T-helper 17 cell (primary cell): ENCODE results near the gene SCD. TPM values are rescaled to one million over a fixed set of nuclear protein-coding genes. Genes with fewer than 3 reads are reported as not detected.

Experiments
- ATAC-seq: fragments of 150-1000 bp; cut with Tn5 transposase; 2 replicates; pipeline ENCODE4 v1.10.0; 2021; ENCODE audit warnings: mild to moderate bottlenecking, moderate library complexity
- DNase-seq, 3 donors: peaks; one replicate each; pipeline versions ENCODE4 v3.0.0 to v3.0.0-alpha.2; 2020 to 2021
- H3K9me3 ChIP-seq: one replicate; pipeline ENCODE4 v1.7.0; 2013; ENCODE audit warnings: low read length, mild to moderate bottlenecking; ENCODE audit not compliant: control insufficient read depth, poor library complexity, severe bottlenecking
- H3K27ac Mint-ChIP-seq: one replicate; pipeline ENCODE4 v1.8.0; 2022; ENCODE audit warnings: mild to moderate bottlenecking, moderate library complexity, mixed read lengths
- H3K27me3 Mint-ChIP-seq: one replicate; pipeline ENCODE4 v1.8.0; 2022; ENCODE audit warnings: mixed read lengths
- H3K36me3 Mint-ChIP-seq: one replicate; pipeline ENCODE4 v1.8.0; 2022; ENCODE audit warnings: low read depth, mixed read lengths
- H3K4me1 Mint-ChIP-seq: one replicate; pipeline ENCODE4 v1.8.0; 2022; ENCODE audit warnings: mild to moderate bottlenecking, mixed read lengths
- H3K4me3 Mint-ChIP-seq: one replicate; pipeline ENCODE4 v1.8.0; 2022; ENCODE audit warnings: mild to moderate bottlenecking, moderate library complexity, mixed read lengths
- total RNA-seq, 4 donors: library from RNA in 2 of 4; stranded (reverse) in 2 of 4; gene quantifications; one replicate each; pipeline ENCODE4 v1.2.3 and lab custom pipeline; 2022 to 2026

Gene SCD
- total RNA-seq, 2 donors from 2014 or later = 0.77 to 1.5 TPM

GRCh38 chr10:100327718-100328009, 19.4 kb upstream of the SCD start:
- H3K4me1 Mint-ChIP-seq = peaks cover 5% of the 10 kb centered on the region
- no peaks in the 10 kb centered on the region for H3K36me3 Mint-ChIP-seq
- no peak for DNase-seq
- H3K27ac Mint-ChIP-seq = no peak overlapping the region
- H3K9me3 ChIP-seq = no peaks in the 10 kb centered on the region
- no peak overlapping the region for H3K4me3 Mint-ChIP-seq
- ATAC-seq = no peak
- H3K27me3 Mint-ChIP-seq = peaks cover 56% of the 10 kb centered on the region

- DNase-seq (no peak), ATAC-seq (no peak)
- H3K4me1 Mint-ChIP-seq = peaks cover 5% of the 10 kb centered on the region
- no peak overlapping the region for H3K27ac Mint-ChIP-seq
- no peaks in the 10 kb centered on the region for H3K36me3 Mint-ChIP-seq
- H3K9me3 ChIP-seq = no peaks in the 10 kb centered on the region
- H3K4me3 Mint-ChIP-seq = no peak overlapping the region
- H3K27me3 Mint-ChIP-seq = peaks cover 61% of the 10 kb centered on the region
Measured at GRCh38 chr10:100328198-100328597, 18.8 kb upstream of the SCD start.

- H3K9me3 ChIP-seq = no peaks in the 10 kb centered on the region
- DNase-seq = no peak
- H3K27ac Mint-ChIP-seq = no peak within 1 kb of the TSS
- H3K4me3 Mint-ChIP-seq = no peak within 1 kb of the TSS
- peaks cover 5% of the 10 kb centered on the region for H3K4me1 Mint-ChIP-seq
- peaks cover 69% of the 10 kb centered on the region for H3K27me3 Mint-ChIP-seq
- no peaks in the 10 kb centered on the region for H3K36me3 Mint-ChIP-seq
- ATAC-seq = no peak
Measured at GRCh38 chr10:100330079-100330478, 17.0 kb upstream of the SCD start, which contains the start of gene PKD2L1. PKD2L1 (minus strand) TSS chr10:100330228; CDS start chr10:100330103, 125 bp downstream.

- Mint-ChIP-seq H3K36me3 (no peaks in the 10 kb centered on the region), H3K4me1 (no peaks in the 10 kb centered on the region), H3K4me3 (no peak overlapping the region), H3K27me3 (peaks cover 55% of the 10 kb centered on the region), H3K27ac (no peak overlapping the region)
- ATAC-seq = no peak
- no peak for DNase-seq
- H3K9me3 ChIP-seq = no peaks in the 10 kb centered on the region
Measured at GRCh38 chr10:100333106-100333505, 13.9 kb upstream of the SCD start.

GRCh38 chr10:100333661-100334440, 13.2 kb upstream of the SCD start:
- no peak for DNase-seq
- Mint-ChIP-seq H3K36me3 (no peaks in the 10 kb centered on the region), H3K4me3 (no peak overlapping the region), H3K4me1 (no peaks in the 10 kb centered on the region), H3K27me3 (peaks cover 52% of the 10 kb centered on the region), H3K27ac (no peak overlapping the region)
- no peaks in the 10 kb centered on the region for H3K9me3 ChIP-seq
- no peak for ATAC-seq

GRCh38 chr10:100334762-100335161, 12.3 kb upstream of the SCD start:
- no peak overlapping the region for H3K4me3 Mint-ChIP-seq
- H3K4me1 Mint-ChIP-seq = peaks cover 2% of the 10 kb centered on the region
- H3K36me3 Mint-ChIP-seq = no peaks in the 10 kb centered on the region
- DNase-seq (no peak), ATAC-seq (no peak)
- peaks cover 43% of the 10 kb centered on the region for H3K27me3 Mint-ChIP-seq
- no peak overlapping the region for H3K27ac Mint-ChIP-seq
- H3K9me3 ChIP-seq = no peaks in the 10 kb centered on the region

GRCh38 chr10:100338434-100339036, 8.5 kb upstream of the SCD start:
- peaks cover 14% of the 10 kb centered on the region for H3K27me3 Mint-ChIP-seq
- H3K9me3 ChIP-seq = no peaks in the 10 kb centered on the region
- DNase-seq (peak; percentile 51 to 75 (median 55)), ATAC-seq (peak; percentile 93)
- peaks cover 4% of the 10 kb centered on the region for H3K4me1 Mint-ChIP-seq
- H3K36me3 Mint-ChIP-seq = no peaks in the 10 kb centered on the region
- H3K4me3 Mint-ChIP-seq = no peak overlapping the region
- no peak overlapping the region for H3K27ac Mint-ChIP-seq

- ATAC-seq = peak; percentile 32
- no peaks in the 10 kb centered on the region for H3K9me3 ChIP-seq
- H3K27me3 Mint-ChIP-seq = peaks cover 7% of the 10 kb centered on the region
- no peak overlapping the region for H3K4me3 Mint-ChIP-seq
- peaks cover 4% of the 10 kb centered on the region for H3K4me1 Mint-ChIP-seq
- no peak overlapping the region for H3K27ac Mint-ChIP-seq
- H3K36me3 Mint-ChIP-seq = no peaks in the 10 kb centered on the region
- no peak for DNase-seq
Measured at GRCh38 chr10:100339236-100339635, 7.8 kb upstream of the SCD start.

GRCh38 chr10:100340948-100341847, 5.8 kb upstream of the SCD start:
- Mint-ChIP-seq H3K27me3 (peaks cover 5% of the 10 kb centered on the region), H3K4me1 (peaks cover 9% of the 10 kb centered on the region), H3K4me3 (no peak overlapping the region), H3K27ac (peak overlapping the region; percentile 39), H3K36me3 (no peaks in the 10 kb centered on the region)
- no peaks in the 10 kb centered on the region for H3K9me3 ChIP-seq
- ATAC-seq (no peak), DNase-seq (no peak)

- Mint-ChIP-seq H3K4me1 (peaks cover 11% of the 10 kb centered on the region), H3K36me3 (no peaks in the 10 kb centered on the region)
Measured at GRCh38 chr10:100341953-100342626, 4.9 kb upstream of the SCD start.

GRCh38 chr10:100342627-100342972, 4.4 kb upstream of the SCD start:
- DNase-seq (no peak), ATAC-seq (no peak)
- no peaks in the 10 kb centered on the region for H3K36me3 Mint-ChIP-seq
- H3K9me3 ChIP-seq = no peaks in the 10 kb centered on the region
- peaks cover 5% of the 10 kb centered on the region for H3K27me3 Mint-ChIP-seq
- H3K4me1 Mint-ChIP-seq = peaks cover 14% of the 10 kb centered on the region
- H3K4me3 Mint-ChIP-seq = no peak overlapping the region
- H3K27ac Mint-ChIP-seq = no peak overlapping the region

More at GRCh38 chr10:100341953-100342626, 4.9 kb upstream of the SCD start:
- Mint-ChIP-seq H3K27ac (no peak overlapping the region), H3K4me3 (no peak overlapping the region), H3K27me3 (peaks cover 5% of the 10 kb centered on the region)
- H3K9me3 ChIP-seq = no peaks in the 10 kb centered on the region
- DNase-seq (no peak), ATAC-seq (peak; percentile 26)

- Mint-ChIP-seq H3K27me3 (peaks cover 9% of the 10 kb centered on the region), H3K36me3 (no peaks in the 10 kb centered on the region), H3K4me1 (peaks cover 17% of the 10 kb centered on the region), H3K27ac (no peak overlapping the region), H3K4me3 (no peak overlapping the region)
- no peak for DNase-seq
- ATAC-seq = no peak
- H3K9me3 ChIP-seq = no peaks in the 10 kb centered on the region
Measured at GRCh38 chr10:100344241-100344788, 2.7 kb upstream of the SCD start.
